Measurements from ENCODE around the gene ADAM23.

The ADAM23 gene

DNA sequence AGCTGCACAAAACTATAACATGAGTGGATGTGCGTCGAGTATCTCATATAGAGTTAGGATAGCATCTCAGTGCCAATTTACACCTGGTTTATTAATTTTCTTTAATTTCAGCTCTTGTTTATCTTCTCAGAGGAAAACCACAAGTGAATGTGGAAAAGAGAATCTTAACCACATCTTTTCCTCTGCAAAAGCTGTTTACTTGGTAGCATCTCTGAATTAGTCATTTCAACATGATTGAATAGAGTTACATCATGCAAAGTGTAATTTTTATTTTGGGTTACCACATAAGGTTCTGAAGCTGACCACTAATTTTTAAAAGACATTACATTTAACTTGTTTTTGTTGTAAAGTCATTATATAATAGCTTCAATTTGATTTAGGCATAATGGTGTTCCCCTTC is 115.2 kb downstream of the ADAM23 start:
- in situ Hi-C loops (cut with MboI; ENCODE audit: low sequenced_read_pairs, unreplicated experiment): no loop called here
- TF ChIP-seq, protein P1, sequence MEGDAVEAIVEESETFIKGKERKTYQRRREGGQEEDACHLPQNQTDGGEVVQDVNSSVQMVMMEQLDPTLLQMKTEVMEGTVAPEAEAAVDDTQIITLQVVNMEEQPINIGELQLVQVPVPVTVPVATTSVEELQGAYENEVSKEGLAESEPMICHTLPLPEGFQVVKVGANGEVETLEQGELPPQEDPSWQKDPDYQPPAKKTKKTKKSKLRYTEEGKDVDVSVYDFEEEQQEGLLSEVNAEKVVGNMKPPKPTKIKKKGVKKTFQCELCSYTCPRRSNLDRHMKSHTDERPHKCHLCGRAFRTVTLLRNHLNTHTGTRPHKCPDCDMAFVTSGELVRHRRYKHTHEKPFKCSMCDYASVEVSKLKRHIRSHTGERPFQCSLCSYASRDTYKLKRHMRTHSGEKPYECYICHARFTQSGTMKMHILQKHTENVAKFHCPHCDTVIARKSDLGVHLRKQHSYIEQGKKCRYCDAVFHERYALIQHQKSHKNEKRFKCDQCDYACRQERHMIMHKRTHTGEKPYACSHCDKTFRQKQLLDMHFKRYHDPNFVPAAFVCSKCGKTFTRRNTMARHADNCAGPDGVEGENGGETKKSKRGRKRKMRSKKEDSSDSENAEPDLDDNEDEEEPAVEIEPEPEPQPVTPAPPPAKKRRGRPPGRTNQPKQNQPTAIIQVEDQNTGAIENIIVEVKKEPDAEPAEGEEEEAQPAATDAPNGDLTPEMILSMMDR (IDR thresholded peaks at IDR 0.05; ENCODE audit: borderline replicate concordance, control extremely low read depth, extremely low read depth, insufficient read depth, missing control alignments): no peak
- no peak for DNase-seq (ENCODE audit: low spot score)

GRCh38 chr2:206561962-206562361 is 118.6 kb downstream of the ADAM23 start:
- TF ChIP-seq, protein P1 (IDR thresholded peaks at IDR 0.05; ENCODE audit: borderline replicate concordance, control extremely low read depth, extremely low read depth, insufficient read depth, missing control alignments): no peak
- in situ Hi-C loops (cut with MboI; ENCODE audit: low sequenced_read_pairs, unreplicated experiment): no loop called here
- DNase-seq (ENCODE audit: low spot score): peak; percentile 15

- no peak for DNase-seq (ENCODE audit: low spot score)
- TF ChIP-seq, protein P1 (IDR thresholded peaks at IDR 0.05; ENCODE audit: borderline replicate concordance, control extremely low read depth, extremely low read depth, insufficient read depth, missing control alignments): no peak
- in situ Hi-C loops (cut with MboI; ENCODE audit: low sequenced_read_pairs, unreplicated experiment): no loop called here
Measured at GRCh38 chr2:206562375-206562774, 119.0 kb downstream of the ADAM23 start.

- TF ChIP-seq, protein P1 (IDR thresholded peaks at IDR 0.05; ENCODE audit: borderline replicate concordance, control extremely low read depth, extremely low read depth, insufficient read depth, missing control alignments): no peak
- no peak for DNase-seq (ENCODE audit: low spot score)
- in situ Hi-C loops (cut with MboI; ENCODE audit: low sequenced_read_pairs, unreplicated experiment): no loop called here
Measured at GRCh38 chr2:206563374-206563773, 120.0 kb downstream of the ADAM23 start.

DNA sequence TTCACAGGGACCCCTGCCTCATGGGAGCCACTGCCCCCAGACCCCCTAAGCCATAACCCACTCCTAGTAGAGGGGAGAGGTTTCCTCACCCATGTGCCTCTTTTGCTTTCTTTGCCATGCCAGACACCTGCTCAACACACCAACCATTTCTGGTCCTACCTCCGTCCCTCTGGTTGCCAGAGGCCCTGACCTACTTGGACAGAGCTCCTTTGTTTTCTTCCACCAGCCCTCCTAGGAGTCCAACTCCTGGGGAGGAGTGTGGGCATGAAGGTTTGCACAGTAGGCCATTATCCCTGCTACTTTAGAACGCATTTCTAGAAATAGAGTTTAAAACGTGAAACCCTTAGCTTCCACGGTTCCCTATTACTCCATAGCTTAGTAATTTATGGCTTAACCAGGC is 122.3 kb downstream of the ADAM23 start:
- no peak for DNase-seq (ENCODE audit: low spot score)
- in situ Hi-C loops (cut with MboI; ENCODE audit: low sequenced_read_pairs, unreplicated experiment): no loop called here
- TF ChIP-seq, protein P1 (IDR thresholded peaks at IDR 0.05; ENCODE audit: borderline replicate concordance, control extremely low read depth, extremely low read depth, insufficient read depth, missing control alignments): no peak

GRCh38 chr2:206569470-206569869 is 126.1 kb downstream of the ADAM23 start:
- TF ChIP-seq, protein P1 (IDR thresholded peaks at IDR 0.05; ENCODE audit: borderline replicate concordance, control extremely low read depth, extremely low read depth, insufficient read depth, missing control alignments): no peak
- DNase-seq (ENCODE audit: low spot score): no peak

GRCh38 chr2:206570199-206570598 is 126.9 kb downstream of the ADAM23 start:
- DNase-seq (ENCODE audit: low spot score): no peak
- in situ Hi-C loops (cut with MboI; ENCODE audit: low sequenced_read_pairs, unreplicated experiment): no loop called here
- TF ChIP-seq, protein P1 (IDR thresholded peaks at IDR 0.05; ENCODE audit: borderline replicate concordance, control extremely low read depth, extremely low read depth, insufficient read depth, missing control alignments): no peak

More at GRCh38 chr2:206569470-206569869, 126.1 kb downstream of the ADAM23 start:
- in situ Hi-C loops (cut with MboI; ENCODE audit: low sequenced_read_pairs, unreplicated experiment): no loop called here
